ENCODE results near the gene GPR137. TPM values are rescaled to one million over a fixed set of nuclear protein-coding genes. Genes with fewer than 3 reads are reported as not detected.

Gene GPR137
- total RNA-seq, 2 experiments from 2014 or later, result 24.6 to 32.2 TPM

- CTCF ChIA-PET, result interaction anchor here (0.7 to 2.5 kb wide), 4 partner anchors 9 to 350 kb away, joined by 3 to 8 read pairs (median 4); no protein-coding TSS in a partner anchor
- Mint-ChIP-seq H3K27ac (no peak overlapping the region), H3K4me3 (no peak overlapping the region), H3K9me3 (no peaks in the 10 kb centered on the region), H3K4me1 (peaks cover 23% of the 10 kb centered on the region), H3K27me3 (peaks cover 80% of the 10 kb centered on the region), H3K36me3 (ENCODE audit: low read depth) (peaks cover under 1% of the 10 kb centered on the region)
- POLR2A ChIA-PET, result no interaction called here
- DNase-seq, result no peak
Measured at GRCh38 chr11:64295760-64296159, 10.1 kb downstream of the GPR137 start.

DNA sequence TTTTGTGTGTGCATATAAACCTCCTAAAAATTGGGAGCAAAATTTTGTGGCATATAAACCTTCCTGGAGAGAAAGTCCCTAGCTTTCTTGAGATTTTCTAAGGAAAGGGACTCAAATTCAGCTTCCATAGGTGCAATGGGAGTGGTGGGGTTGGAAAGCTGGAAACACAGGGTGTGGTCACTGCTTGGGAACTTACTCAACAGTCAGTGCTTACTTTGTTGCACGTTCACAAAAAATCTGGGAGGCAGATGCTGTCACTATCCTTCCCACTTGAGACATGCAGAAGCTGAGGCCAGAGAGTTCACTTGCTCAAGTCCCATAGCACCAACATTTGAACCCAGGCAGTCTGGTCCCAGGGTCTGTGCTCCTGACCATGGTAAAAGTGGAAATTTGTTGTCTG lies 10.6 kb downstream of the GPR137 start:
- CTCF ChIA-PET, result interaction anchor here (0.8 to 2.5 kb wide), 5 partner anchors 8 to 91 kb away, joined by 3 to 8 read pairs (median 4); partner anchors contain the start of genes BAD, PRDX5 and TRMT112
- Mint-ChIP-seq H3K4me1 (peaks cover 25% of the 10 kb centered on the region), H3K9me3 (no peaks in the 10 kb centered on the region), H3K27ac (no peak overlapping the region), H3K36me3 (ENCODE audit: low read depth) (no peaks in the 10 kb centered on the region), H3K4me3 (no peak overlapping the region), H3K27me3 (peaks cover 79% of the 10 kb centered on the region)
- no peak for DNase-seq
- POLR2A ChIA-PET, result no interaction called here

GRCh38 chr11:64296830-64297698 lies 11.4 kb downstream of the GPR137 start:
- CTCF ChIA-PET, result interaction anchor here (0.8 to 2.5 kb wide), 6 partner anchors 7 to 92 kb away, joined by 3 to 8 read pairs (median 4); partner anchors contain the start of genes BAD, GPR137, PRDX5 and TRMT112
- no peak for DNase-seq

GRCh38 chr11:64297699-64298358 lies 12.2 kb downstream of the GPR137 start:
- no peak overlapping the region for H3K27ac Mint-ChIP-seq
- ChIA-PET CTCF (interaction anchor here (2.0 kb wide), 1 partner anchor 12 kb away, joined by 6 read pairs; the partner anchor contains the start of gene GPR137), POLR2A (no interaction called here)
- H3K4me1 Mint-ChIP-seq, result peaks cover 22% of the 10 kb centered on the region
- H3K9me3 Mint-ChIP-seq, result no peaks in the 10 kb centered on the region
- DNase-seq, result no peak
- peaks cover 79% of the 10 kb centered on the region for H3K27me3 Mint-ChIP-seq
- no peak overlapping the region for H3K4me3 Mint-ChIP-seq
- no peaks in the 10 kb centered on the region for H3K36me3 Mint-ChIP-seq (ENCODE audit: low read depth)

More at GRCh38 chr11:64296830-64297698, 11.4 kb downstream of the GPR137 start:
- Mint-ChIP-seq H3K4me1 (peaks cover 25% of the 10 kb centered on the region), H3K27ac (no peak overlapping the region), H3K36me3 (ENCODE audit: low read depth) (no peaks in the 10 kb centered on the region), H3K9me3 (no peaks in the 10 kb centered on the region), H3K27me3 (peaks cover 82% of the 10 kb centered on the region), H3K4me3 (no peak overlapping the region)
- POLR2A ChIA-PET, result no interaction called here

DNA sequence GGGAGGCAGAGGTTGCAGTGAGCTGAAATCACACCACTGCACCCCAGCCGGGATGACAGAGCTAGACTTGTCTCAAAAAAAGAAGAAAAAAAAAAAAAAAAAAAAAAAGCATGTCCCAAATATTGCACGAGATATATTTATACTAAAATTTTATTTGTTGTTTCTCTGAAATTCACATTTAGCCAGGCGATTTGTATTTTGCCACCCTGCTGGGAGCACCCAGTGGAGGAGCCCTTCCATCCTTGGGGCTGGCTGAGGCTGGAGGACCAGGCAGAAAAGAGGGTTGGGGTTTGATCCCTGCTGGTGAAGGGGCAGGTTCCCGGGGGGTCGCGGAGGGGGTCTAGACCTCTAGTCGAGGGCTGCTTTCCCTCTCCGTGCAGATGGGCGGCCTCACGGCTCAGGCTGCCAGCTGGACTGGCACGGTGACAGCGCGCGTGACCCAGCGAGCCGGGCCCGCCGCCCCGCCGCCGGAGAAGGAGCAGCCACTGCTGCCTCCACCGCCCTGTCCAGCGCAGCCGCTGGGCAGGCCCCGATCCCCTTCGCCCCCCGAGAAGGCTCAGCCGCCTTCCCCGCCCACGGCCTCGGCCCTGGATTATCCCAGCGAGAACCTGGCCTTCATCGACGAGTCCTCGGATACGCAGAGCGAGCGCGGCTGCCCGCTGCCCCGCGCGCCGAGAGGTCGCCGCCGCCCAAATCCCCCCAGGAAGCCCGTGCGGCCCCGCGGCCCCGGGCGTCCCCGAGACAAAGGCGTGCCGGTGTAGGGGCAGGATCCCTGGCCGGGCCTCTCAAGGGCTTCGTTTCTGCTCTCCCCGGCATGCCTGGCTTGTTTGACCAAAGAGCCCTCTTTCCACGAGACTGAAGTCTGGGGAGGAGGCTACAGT lies 13.6 kb downstream of the GPR137 start:
- Mint-ChIP-seq H3K36me3 (ENCODE audit: low read depth) (no peaks in the 10 kb centered on the region), H3K4me3 (peak overlapping the region; percentile 25), H3K27ac (peak overlapping the region; percentile 54), H3K9me3 (no peaks in the 10 kb centered on the region), H3K27me3 (peaks cover 65% of the 10 kb centered on the region), H3K4me1 (peaks cover 33% of the 10 kb centered on the region)
- ChIA-PET POLR2A (no interaction called here), CTCF (interaction anchor here (1.0 to 2.0 kb wide), 2 partner anchors 10 to 13 kb away, joined by 3 to 6 read pairs; partner anchors contain the start of gene GPR137)
- DNase-seq, result no peak

GRCh38 chr11:64299847-64300648 lies 14.4 kb downstream of the GPR137 start, which contains the start of gene CATSPERZ:
TSS of gene CATSPERZ (plus strand) at chr11:64300358. CDS start at chr11:64300411, 53 bp downstream.
- DNase-seq, result peak; percentile 20
- H3K4me3 Mint-ChIP-seq, result peak within 1 kb of the TSS; percentile 53
- ChIA-PET CTCF (interaction anchor here (0.7 to 5.8 kb wide), 17 partner anchors 9 to 105 kb away, joined by 3 to 92 read pairs (median 5); partner anchors contain the start of genes BAD, DNAJC4, FERMT3 and GPR137), POLR2A (no interaction called here)
- peak within 1 kb of the TSS; percentile 46 for H3K27ac Mint-ChIP-seq
- no peaks in the 10 kb centered on the region for H3K36me3 Mint-ChIP-seq (ENCODE audit: low read depth)
- H3K9me3 Mint-ChIP-seq, result no peaks in the 10 kb centered on the region
- peaks cover 36% of the 10 kb centered on the region for H3K4me1 Mint-ChIP-seq
- peaks cover 59% of the 10 kb centered on the region for H3K27me3 Mint-ChIP-seq

- ChIA-PET POLR2A (interaction anchor here (0.7 kb wide), 1 partner anchor 32 kb away, joined by 3 read pairs; no protein-coding TSS in a partner anchor), CTCF (interaction anchor here (0.7 to 5.8 kb wide), 29 partner anchors 8 to 118 kb away, joined by 3 to 92 read pairs (median 6); partner anchors contain the start of genes BAD, FERMT3, GPR137 and KCNK4)
- no peak for DNase-seq
- no peaks in the 10 kb centered on the region for H3K9me3 Mint-ChIP-seq
- H3K4me1 Mint-ChIP-seq, result peaks cover 42% of the 10 kb centered on the region
- H3K27ac Mint-ChIP-seq, result peak overlapping the region; percentile 41
- no peak overlapping the region for H3K4me3 Mint-ChIP-seq
- H3K36me3 Mint-ChIP-seq (ENCODE audit: low read depth), result peaks cover 10% of the 10 kb centered on the region
- peaks cover 25% of the 10 kb centered on the region for H3K27me3 Mint-ChIP-seq
Measured at GRCh38 chr11:64303109-64304031, 17.7 kb downstream of the GPR137 start.

- ChIA-PET POLR2A (interaction anchor here (0.7 kb wide), 1 partner anchor 33 kb away, joined by 3 read pairs; no protein-coding TSS in a partner anchor), CTCF (interaction anchor here (0.7 to 5.8 kb wide), 28 partner anchors 8 to 151 kb away, joined by 3 to 92 read pairs (median 6); partner anchors contain the start of genes BAD, FERMT3, GPR137 and KCNK4)
- Mint-ChIP-seq H3K4me1 (peaks cover 42% of the 10 kb centered on the region), H3K27me3 (peaks cover 19% of the 10 kb centered on the region), H3K36me3 (ENCODE audit: low read depth) (peaks cover 10% of the 10 kb centered on the region), H3K4me3 (peak overlapping the region; percentile 82), H3K9me3 (no peaks in the 10 kb centered on the region), H3K27ac (peak overlapping the region; percentile 98)
- DNase-seq, result no peak
Measured at GRCh38 chr11:64304032-64304315, 18.3 kb downstream of the GPR137 start.

DNA sequence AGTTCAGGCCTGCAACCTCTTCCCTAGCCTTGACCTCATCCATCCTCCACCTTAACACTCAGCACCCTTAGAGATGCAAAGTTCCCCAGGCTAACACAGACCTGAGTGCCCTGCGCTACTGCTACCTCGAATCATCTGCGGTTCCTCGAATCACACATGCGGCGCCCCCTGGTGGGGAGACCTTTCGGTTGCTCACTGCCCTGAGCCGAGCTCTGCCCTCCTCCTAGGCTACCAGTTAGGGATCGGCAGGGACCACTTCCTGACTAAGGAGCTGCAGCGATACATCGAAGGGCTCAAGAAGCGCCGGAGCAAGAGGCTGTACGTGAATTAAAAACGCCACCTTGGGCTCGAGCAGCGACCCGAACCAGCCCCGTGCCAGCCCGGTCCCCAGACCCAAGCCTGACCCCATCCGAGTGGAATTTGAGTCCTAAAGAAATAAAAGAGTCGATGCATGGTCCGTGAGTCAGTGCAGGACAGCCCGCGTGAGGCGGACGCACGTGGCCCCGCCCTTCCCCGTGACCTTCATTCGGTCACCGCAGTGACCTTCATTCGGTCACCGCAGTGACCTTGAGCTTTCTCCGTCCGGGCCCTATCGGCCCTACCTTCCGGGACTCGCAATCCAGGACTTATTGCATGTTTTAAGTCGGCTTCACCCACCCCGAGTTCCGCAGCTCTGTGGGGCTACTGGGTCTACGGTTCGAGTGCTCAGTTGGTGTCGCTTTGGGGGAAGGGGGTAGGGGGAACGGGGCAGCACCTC lies 18.8 kb downstream of the GPR137 start:
- H3K36me3 Mint-ChIP-seq (ENCODE audit: low read depth), result peaks cover 11% of the 10 kb centered on the region
- H3K4me1 Mint-ChIP-seq, result peaks cover 44% of the 10 kb centered on the region
- no peaks in the 10 kb centered on the region for H3K9me3 Mint-ChIP-seq
- peaks cover 18% of the 10 kb centered on the region for H3K27me3 Mint-ChIP-seq
- H3K4me3 Mint-ChIP-seq, result peak overlapping the region; percentile 82
- DNase-seq, result peak; percentile 95
- peak overlapping the region; percentile 98 for H3K27ac Mint-ChIP-seq
- POLR2A ChIA-PET, result interaction anchor here (0.5 to 0.9 kb wide), 5 partner anchors 12 to 87 kb away, joined by 3 read pairs; partner anchors contain the start of gene TRMT112
- CTCF ChIA-PET, result interaction anchor here (0.7 to 5.8 kb wide), 38 partner anchors 9 to 360 kb away, joined by 3 to 92 read pairs (median 4); partner anchors contain the start of genes BAD, FERMT3, GPR137 and KCNK4

All from activated CD4-positive, alpha-beta T cell treated with anti-CD3 and anti-CD28 coated beads, Interleukin-2, amount 10 ng/mL, durations not matched to agents 7 days and 5 days (primary cell).